ENCODE measurements around the gene TPST1. TPM values are rescaled to one million over a fixed set of nuclear protein-coding genes. Genes with fewer than 3 reads are reported as not detected.

Gene TPST1
- polyA plus RNA-seq, 1 donor (not counting 4 experiments of a cell fraction or from before 2014, with no cell fraction given) = 48.5 TPM

- peak overlapping the region; percentile 7 for H3K4me2 ChIP-seq (ENCODE audit: control insufficient read depth, extremely low read depth, insufficient read depth, low read depth, low read length)
These were observed 45.6 kb downstream of the TPST1 start for GRCh38 chr7:66250711-66251110.

GRCh38 chr7:66255534-66256100, 50.5 kb downstream of the TPST1 start:
- Histone ChIP-seq H3K4me3 (ENCODE audit: control insufficient read depth in 2 of 3, extremely low read depth in 1 of 3, insufficient read depth in 2 of 3, low read depth in 1 of 3, low read length in 3 of 3) (no peak overlapping the region), H3K36me3 (ENCODE audit: control insufficient read depth in 2 of 2, extremely low read depth in 1 of 2, insufficient read depth in 2 of 2, low read length in 2 of 2) (peaks cover 0 to 7% of the 10 kb centered on the region in 2 experiments), H3K79me2 (ENCODE audit: control insufficient read depth, insufficient read depth, low read length) (peaks cover 19% of the 10 kb centered on the region), H4K20me1 (ENCODE audit: control insufficient read depth, extremely low read depth, insufficient read depth, low read length) (no peaks in the 10 kb centered on the region), H3K9ac (ENCODE audit: control insufficient read depth, extremely low read depth, insufficient read depth, low read length) (no peak overlapping the region), H3K9me1 (ENCODE audit: control insufficient read depth, extremely low read depth, insufficient read depth, low read length) (no peaks in the 10 kb centered on the region), H3K4me1 (ENCODE audit: control insufficient read depth, extremely low read depth, insufficient read depth, low read length) (peaks cover 31% of the 10 kb centered on the region), H3K4me2 (ENCODE audit: control insufficient read depth, extremely low read depth, insufficient read depth, low read depth, low read length) (no peak overlapping the region), H3K27ac (ENCODE audit: control insufficient read depth, insufficient read depth, low read length) (peak overlapping the region; percentile 28), H3K9me3 (ENCODE audit: control insufficient read depth, low read depth, low read length) (peaks cover 7% of the 10 kb centered on the region), H3K27me3 (ENCODE audit: control insufficient read depth, extremely low read depth, insufficient read depth, low read length) (no peaks in the 10 kb centered on the region), H2AFZ (ENCODE audit: control insufficient read depth, low read length) (no peak overlapping the region)
- dilution Hi-C loops (cut with MboI; ENCODE audit: extremely low pct_ligation_motif_present, low sequenced_read_pairs) = no loop called here
- TF ChIP-seq CTCF (optimal IDR thresholded peaks at IDR 0.05 in 1 of 3, IDR thresholded peaks at IDR 0.05 in 1 of 3, conservative IDR thresholded peaks at IDR 0.05 in 1 of 3; ENCODE audit: extremely low read depth in 1 of 3, insufficient read depth in 2 of 3, low read length in 3 of 3) (no peak), EZH2 (IDR thresholded peaks at IDR 0.05; ENCODE audit: low read length) (no peak)
- no peak for FAIRE-seq
- no peak for DNase-seq (ENCODE audit: low read depth, low spot score)

More at GRCh38 chr7:66250711-66251110, 45.6 kb downstream of the TPST1 start:
- peaks cover 0 to 2% of the 10 kb centered on the region in 2 experiments for H3K36me3 ChIP-seq (ENCODE audit: control insufficient read depth in 2 of 2, extremely low read depth in 1 of 2, insufficient read depth in 2 of 2, low read length in 2 of 2)
- H3K79me2 ChIP-seq (ENCODE audit: control insufficient read depth, insufficient read depth, low read length) = peaks cover 6% of the 10 kb centered on the region
- DNase-seq (ENCODE audit: low read depth, low spot score) (peak; percentile 66), FAIRE-seq (peak; percentile 58)
- H3K9me3 ChIP-seq (ENCODE audit: control insufficient read depth, low read depth, low read length) = no peaks in the 10 kb centered on the region
- H2AFZ ChIP-seq (ENCODE audit: control insufficient read depth, low read length) = no peak overlapping the region
- no peaks in the 10 kb centered on the region for H3K27me3 ChIP-seq (ENCODE audit: control insufficient read depth, extremely low read depth, insufficient read depth, low read length)
- H3K4me3 ChIP-seq (ENCODE audit: control insufficient read depth in 2 of 3, extremely low read depth in 1 of 3, insufficient read depth in 2 of 3, low read depth in 1 of 3, low read length in 3 of 3) = no peak overlapping the region
- H3K27ac ChIP-seq (ENCODE audit: control insufficient read depth, insufficient read depth, low read length) = peak overlapping the region; percentile 63
- dilution Hi-C loops (cut with MboI; ENCODE audit: extremely low pct_ligation_motif_present, low sequenced_read_pairs) = no loop called here
- H3K9me1 ChIP-seq (ENCODE audit: control insufficient read depth, extremely low read depth, insufficient read depth, low read length) = no peaks in the 10 kb centered on the region
- peaks cover 21% of the 10 kb centered on the region for H3K4me1 ChIP-seq (ENCODE audit: control insufficient read depth, extremely low read depth, insufficient read depth, low read length)
- TF ChIP-seq CTCF (optimal IDR thresholded peaks at IDR 0.05 in 1 of 3, IDR thresholded peaks at IDR 0.05 in 1 of 3, conservative IDR thresholded peaks at IDR 0.05 in 1 of 3; ENCODE audit: extremely low read depth in 1 of 3, insufficient read depth in 2 of 3, low read length in 3 of 3) (no peak), EZH2 (IDR thresholded peaks at IDR 0.05; ENCODE audit: low read length) (no peak)
- H3K9ac ChIP-seq (ENCODE audit: control insufficient read depth, extremely low read depth, insufficient read depth, low read length) = peak overlapping the region; percentile 14
- no peaks in the 10 kb centered on the region for H4K20me1 ChIP-seq (ENCODE audit: control insufficient read depth, extremely low read depth, insufficient read depth, low read length)

Measured in keratinocyte (primary cell).